Endometrium (tissue), 2 donors: ENCODE data around the gene LRRC40.
"Not testable (repeated sequence)": the region's sequence is repeated elsewhere in the genome, so short reads cannot be mapped to it uniquely, and the experiment has no call there.

Experiments used
- FAIRE-seq: peaks from 2 replicates; lab custom pipeline; 2012; peaks lifted over from hg19 to GRCh38; lab: Jason Lieb, UNC
- donor health status: control.
- donor health status: control.

LRRC40 gene

DNA sequence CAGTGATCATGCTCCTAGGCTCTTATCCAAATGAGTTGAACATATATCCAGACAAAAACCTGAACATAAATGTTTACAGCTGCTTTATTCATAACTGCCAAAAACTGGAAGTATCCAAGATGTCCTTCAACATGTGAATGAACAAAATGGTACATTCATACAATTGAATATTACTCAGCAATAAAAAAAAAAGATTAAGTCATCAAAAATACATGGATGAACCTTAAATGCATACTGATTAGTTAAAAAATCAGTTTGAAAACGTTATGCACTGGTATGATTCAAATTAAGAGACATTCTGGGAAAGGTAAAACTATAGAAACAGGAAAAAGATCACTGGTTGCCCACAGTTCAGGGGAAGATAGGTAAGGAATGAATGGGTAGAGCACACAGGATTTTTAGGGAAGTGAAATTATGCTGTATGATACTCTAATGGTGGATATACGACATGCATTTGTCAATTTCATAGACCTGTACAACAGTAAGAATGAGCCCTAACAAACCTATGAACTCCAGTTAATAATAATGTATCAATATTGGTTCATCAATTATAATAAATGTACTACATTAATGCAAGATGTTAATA is 3.1 kb downstream of the LRRC40 start:
- FAIRE-seq, result no peak

DNA sequence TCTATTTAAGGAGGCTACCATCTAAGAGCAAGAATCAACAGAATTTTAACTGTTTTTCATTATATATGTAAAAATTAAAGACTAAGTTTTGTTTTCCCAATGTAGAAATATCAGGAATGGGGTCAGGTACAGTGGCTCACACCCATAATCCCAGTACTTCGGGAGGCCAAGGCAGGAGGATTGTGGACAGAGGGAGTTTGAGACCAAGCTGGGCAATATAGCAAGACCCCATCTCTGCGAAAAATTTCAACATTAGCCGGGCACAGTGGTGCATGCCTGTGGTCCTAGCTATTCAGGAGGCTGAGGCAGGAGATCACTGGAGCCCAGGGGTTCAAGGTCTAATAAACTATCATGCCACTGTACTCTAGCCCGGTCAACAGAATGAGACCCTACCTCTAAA is 5.3 kb downstream of the LRRC40 start:
- no peak for FAIRE-seq

DNA sequence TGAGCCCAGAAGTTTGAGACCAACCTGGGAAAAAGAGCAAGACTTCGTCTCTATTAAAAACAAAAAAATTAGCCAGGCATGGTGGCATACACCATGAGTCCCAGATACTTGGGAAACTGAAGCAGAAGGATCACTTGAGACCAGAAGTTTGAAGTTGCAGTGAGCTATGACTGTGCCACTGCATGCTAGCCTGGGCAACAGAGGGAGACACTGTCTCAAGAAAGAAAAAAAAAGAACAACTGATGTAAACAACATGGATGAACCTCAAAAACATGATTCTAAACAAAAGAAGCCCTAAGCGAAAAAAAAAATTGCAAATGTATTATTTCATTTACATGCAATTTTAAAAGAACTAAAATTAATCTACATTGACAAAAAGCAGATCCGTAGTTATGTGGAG is 9.0 kb downstream of the LRRC40 start:
- no peak for FAIRE-seq

DNA sequence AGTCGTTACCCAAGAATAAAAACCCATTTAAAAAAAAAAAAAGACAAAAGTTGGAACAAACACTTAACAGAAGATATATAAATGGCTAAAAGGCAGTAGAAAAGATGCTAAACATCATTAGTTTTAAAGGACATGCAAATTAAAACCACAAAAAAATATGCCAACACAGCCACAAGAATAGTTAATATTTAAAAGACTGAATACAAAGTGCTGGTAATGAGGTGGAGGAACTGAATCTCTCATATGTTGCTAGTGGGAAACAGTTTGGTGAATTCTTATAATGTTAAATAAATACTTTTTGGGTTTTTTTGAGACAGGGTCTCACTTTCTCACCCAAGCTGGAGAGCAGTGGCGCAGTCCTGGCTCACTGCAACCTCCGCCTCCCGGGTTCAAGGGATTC is 10.0 kb downstream of the LRRC40 start:
- no peak for FAIRE-seq

DNA sequence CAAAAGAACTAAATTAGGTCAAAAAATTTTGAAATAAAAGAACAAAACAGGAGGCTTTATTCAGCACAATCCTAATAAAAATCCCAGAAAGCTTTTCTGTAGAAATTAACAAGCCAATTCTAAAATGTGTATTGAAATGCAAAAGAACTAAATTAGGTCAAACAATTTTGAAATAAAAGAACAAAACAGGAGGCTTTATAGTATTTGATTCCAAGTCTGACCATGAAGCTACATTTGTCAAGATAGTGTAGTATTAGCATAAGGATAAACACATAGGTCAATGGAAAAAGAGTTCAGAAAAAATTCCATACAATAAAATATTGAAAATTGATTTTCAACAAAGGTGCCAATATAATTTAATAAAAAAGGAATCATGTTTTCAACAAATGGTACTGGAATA is 10.8 kb downstream of the LRRC40 start:
- no peak for FAIRE-seq

DNA sequence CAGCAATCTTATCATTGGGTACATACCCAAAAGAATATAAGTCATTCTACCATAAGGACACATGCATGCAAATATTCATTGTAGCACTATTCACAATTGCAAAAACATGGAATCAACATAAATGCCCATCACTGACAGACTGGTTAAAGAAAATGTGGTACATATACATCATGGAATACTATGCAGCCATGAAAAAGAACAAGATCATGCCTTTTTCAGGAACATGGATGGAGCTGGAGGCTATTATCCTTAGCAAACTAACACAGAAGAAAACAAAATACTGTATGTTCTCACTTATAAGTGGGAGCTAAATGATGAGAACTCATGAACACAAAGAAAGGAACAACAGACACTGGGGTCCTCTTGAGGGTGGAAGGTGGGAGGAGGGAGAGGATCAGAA is 12.9 kb downstream of the LRRC40 start:
- not testable (repeated sequence) for FAIRE-seq

DNA sequence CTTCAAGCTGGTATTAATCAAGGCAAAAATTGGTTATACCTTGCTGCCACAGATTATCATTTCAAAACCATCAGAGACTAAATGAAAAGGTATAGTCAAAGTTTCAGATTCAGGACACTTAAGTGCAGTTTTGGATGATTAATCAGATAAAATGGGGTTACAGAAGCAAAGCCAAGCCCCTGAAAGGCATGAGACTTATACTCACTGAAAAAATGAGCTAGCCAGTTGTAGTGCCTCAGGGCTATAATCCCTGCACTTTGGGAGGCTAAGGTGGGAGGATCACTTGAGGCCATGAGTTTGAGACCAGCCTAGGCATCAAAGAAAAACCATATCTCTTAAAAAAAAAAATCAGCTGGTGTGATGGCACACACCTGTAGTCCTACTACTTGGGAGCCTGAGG is 15.2 kb downstream of the LRRC40 start:
- FAIRE-seq, result no peak

DNA sequence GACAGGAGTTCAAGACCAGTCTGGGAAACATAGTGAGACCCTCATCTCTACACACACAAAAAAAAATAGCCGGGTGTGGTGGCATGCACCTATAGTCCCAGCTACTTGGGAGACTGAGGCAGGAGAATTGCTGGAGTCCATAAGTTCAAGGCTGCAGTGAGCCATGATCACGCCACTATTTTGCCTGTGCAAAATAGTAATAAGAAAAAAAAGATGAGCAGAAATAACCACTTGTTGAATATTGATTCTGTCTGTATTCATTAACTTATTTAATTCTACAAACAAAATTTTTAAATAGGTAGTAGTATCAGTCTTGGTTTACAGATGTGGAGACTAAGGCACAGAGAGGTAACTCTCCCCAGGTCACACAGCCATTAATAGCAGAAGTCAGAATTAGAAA is 16.9 kb downstream of the LRRC40 start:
- no peak for FAIRE-seq

DNA sequence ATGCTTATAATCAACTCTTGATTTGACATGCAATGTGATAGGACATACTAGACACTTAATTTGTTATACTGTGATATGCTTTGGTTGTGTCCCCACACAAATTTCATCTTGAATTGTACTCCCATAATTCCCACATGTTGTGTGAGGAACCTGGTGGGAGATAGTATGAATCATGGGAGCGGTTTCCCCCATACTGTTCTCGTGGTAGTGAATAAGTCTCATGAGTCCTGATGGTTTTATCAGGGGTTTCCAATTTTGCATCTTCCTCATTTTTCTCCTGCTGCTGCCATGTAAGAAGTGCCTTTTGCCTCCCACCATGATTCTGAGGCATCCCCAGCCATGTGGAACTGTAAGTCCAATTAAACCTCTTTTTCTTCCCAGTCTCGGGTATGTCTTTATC is 20.2 kb downstream of the LRRC40 start:
- not testable (repeated sequence) for FAIRE-seq

DNA sequence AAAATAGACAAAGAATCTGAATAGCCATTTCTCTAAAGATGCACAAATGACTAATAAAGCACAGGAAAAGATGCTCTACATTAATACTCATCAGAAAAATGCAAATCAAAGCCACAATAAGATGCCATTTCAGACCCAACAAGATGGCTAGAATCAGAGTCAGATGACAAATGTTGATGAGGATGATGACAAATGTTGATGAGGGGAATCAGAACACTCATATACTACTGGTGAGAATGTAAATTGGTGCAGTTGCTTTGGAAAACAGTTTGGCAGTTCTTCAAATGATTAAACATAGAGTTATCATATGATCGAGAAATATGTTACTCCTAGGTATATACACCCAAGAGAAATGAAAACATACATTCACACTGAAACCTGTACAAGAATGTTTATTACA is 33.9 kb downstream of the LRRC40 start:
- FAIRE-seq, result no peak

DNA sequence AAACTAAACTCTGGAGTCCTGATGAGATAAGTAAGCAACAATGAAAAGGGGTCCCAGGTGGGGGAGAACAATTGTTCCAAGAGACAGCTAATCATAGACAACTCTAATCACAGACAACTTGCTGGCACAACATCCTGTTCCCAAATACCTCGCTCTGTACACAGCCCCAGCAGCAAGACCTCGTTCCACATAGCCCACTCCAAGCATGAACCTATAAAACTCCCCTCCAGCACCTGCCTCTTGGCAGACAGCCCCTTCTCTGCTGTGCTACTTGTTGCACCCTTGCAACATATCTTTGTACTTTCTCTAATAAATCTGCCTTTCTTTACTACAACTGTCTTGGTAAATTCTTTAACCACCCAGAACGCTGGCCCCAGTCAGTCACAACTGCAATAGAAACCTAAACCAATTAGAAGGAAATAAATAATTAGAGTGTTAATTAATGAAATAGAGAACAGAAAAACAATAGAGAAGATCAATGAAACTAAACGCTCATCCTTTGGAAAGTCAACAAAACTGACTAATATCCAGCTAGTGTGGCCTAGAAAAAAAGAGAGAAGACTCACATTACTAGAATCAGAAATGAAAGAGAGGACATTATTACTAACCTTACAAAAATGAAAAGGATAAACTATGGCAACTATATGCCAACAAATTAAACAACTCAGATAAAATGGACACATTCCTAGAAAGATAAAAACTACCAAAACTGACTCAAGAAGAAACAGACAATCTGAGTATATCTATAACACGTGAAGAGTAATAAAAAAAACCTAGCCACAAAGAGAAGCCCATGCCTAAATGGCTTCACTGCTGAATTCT is 36.1 kb downstream of the LRRC40 start:
- FAIRE-seq, result no peak

DNA sequence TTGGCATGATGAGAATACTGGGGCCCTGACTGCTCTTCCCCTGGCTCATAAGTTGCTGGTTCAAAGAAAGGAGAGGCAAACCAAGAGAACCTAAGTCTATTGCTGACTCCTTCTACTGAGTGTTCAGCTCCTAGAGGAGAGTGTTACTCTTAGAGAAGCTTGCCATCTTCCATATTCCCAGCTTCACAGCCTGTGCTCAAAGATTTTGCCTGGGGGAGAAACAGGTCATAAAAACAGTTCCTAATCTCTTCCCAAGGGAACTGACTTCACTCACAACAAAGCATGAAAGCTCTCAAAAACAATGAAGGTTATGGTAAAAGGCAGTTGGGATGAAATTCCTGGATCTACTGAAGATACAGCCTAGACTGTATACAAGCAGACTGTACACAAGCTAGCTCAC is 37.1 kb downstream of the LRRC40 start:
- FAIRE-seq, result no peak

DNA sequence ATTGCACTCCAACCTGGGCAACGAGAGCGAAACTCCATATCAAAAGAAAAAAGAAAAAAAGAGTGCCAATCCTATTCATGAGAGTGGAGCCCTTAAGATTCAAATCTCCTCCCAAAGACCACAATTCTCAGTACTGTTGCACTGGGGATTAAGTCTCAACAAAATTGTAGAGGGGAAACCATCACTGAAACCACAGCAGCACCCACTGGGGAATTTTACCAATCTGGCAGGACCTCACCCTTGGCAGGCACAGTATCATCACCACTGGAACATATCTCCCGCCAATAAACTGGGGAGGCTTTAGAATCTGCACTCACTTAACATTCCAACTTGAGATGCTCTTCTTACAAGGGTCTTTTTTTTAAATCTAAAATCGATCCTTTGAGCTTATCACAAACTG is 41.0 kb downstream of the LRRC40 start:
- no peak for FAIRE-seq

DNA sequence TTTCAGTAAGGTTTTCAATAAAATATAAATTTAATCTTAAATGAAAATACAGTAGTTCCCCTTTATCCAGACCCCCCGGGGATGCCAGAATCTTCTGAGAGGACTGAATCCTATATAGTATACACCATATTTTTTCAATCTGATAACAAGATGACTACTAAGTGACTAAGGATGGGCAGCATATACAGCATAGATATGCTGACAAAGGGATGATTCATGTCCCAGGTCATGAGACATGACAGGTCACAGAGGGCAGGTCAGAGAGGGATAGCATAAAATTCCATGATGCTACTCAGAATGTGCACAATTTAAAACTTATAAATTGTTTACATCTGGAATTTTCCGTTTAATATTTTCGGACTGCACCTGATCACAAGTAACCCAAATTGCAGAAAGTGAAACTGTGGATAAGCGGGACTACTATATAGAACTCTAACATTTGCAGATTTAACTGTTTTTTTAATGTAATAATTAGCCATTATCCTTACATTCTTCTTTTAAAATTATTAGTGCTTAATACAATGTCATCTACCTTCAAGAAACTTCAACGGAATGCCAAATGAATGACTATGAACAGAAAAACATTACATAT is 48.8 kb downstream of the LRRC40 start:
- FAIRE-seq, result no peak

DNA sequence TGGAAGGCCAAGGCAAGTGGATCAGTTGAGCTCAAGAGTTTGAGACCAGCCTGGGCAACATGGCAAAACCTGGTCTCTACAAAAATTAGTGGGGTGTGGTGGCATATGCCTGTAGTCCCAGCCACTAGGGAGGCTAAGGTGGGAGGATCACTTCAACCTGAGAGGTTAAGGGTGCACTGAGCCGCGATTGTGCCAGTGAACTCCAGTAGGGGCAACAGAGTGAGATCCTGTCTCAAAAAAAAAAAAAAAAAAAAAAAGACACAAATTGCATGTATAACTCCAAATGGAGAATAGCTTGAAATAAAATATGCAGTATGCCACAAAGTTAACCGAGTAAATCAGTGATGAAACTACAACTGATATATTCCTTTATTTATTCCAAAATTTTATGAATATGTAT is 51.6 kb downstream of the LRRC40 start:
- no peak for FAIRE-seq

DNA sequence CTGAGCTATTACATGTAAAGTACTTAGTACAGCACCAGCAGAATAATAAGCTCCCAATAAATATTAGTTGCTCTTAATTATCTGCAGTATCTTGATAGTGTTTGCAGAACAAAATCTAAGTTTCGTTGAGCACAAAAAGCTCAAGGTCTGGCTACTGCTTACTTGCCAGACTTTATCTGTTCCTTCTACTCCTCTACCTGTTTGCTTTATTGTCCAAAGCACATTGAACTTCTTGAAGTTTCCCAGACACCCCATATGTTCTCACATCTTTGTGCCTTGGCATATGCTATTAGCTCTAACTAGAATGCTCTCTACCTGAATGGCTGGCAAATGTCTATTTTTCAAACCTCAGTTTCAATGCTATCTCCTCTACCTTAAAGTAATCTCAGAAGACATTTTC is 54.9 kb downstream of the LRRC40 start:
- FAIRE-seq, result no peak

DNA sequence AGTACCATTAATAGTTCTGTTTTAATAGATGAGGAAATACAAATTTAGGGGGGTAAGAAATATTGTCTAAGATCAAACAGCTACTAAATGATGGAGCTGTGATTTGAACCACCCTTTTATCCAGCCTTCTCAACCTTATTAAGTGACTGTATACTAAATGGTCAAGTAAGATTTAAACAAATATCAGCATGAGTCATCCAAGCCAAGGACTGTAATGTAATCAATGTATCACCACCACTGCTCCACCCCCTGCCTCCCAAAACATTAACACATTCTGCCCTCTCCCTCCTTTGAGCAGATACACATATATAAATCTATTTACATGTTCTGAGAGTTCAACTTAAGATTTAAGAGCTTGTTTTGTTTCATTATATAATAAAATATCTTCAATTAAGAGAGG is 58.9 kb downstream of the LRRC40 start:
- no peak for FAIRE-seq

DNA sequence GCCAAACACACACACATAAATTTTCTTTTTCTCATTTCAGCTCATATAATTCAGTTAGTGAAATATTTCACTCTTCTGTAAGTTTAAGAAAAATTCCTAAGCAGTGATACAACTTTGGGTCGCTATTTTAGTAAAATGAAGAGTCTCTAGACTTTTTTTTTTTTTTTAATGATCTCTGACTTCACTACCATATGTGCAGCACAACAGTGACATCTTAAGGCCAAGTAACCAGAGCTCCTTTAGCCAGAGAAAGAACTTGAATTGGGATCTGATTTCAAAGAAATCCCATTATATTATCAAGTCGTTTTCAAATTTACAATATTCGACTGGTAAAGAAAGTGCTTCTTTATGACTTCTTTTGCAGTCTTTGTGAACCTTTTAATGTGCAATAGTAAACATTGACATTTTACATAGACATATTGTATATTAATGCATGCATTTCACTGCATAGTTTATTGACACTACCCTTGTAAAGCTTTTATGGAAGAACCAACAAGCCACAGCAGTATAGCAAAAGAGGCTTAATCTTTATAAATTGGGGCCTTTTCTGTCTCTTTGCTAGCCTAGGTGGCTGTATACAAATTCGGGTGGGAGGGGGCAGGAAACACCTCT is 62.2 kb downstream of the LRRC40 start:
- FAIRE-seq, result no peak

DNA sequence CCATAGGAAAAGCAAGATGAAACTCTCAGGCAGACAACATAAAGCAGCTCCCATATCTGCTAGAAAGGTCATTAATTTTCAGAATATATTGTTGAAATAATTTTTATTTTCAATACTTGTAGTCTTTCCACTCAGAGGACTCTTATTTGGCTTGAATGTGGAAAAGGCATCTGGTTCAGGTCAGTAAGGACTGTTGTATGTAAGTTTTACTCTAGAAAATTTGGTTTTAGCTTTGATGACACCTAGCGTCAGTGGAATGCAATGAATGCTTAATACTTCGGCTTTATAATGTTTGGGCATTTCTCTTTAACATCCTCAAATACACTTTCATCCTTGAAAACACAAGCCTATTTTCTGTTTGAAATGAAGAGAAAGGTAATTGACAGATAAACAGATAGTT is 63.3 kb downstream of the LRRC40 start:
- peak; percentile 72 for FAIRE-seq

DNA sequence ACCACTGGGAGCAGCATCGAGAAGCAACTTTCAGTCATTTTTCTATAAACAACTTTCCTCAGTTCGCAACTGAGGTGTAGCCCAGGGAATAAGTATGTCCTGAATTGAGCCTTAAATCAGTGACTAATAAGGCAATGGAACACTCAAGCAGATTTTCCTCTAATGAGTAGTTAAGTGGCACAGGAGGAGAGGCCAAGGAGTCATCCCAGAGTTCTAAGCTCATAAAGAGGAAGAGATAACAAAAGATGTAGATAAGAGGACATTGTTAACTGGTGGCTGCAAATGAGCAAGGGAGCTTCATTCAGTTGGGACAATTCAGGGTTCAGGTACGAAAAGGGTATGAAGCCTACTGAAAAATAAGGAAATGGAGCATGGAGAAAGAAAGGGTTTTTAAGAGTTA is 64.5 kb downstream of the LRRC40 start:
- FAIRE-seq, result no peak

DNA sequence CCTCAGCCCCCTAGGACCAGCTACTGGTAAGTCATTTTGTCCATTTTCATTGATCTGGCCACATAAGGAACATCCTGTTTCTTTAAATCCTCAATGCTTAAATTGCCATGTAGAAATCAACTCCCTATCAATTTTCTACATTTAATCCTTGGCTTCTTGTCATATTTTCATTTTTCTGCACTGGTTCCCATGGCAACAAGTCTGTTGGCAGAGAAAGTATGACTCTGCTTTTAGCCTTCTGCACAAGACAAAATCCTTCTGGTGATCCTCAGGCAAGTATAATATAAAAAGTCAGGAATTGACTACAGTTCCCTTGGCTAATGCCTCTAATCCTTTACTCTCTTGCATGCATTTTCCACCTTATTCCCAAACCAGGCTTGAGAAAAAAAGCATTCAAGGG is 65.0 kb downstream of the LRRC40 start:
- FAIRE-seq, result no peak

DNA sequence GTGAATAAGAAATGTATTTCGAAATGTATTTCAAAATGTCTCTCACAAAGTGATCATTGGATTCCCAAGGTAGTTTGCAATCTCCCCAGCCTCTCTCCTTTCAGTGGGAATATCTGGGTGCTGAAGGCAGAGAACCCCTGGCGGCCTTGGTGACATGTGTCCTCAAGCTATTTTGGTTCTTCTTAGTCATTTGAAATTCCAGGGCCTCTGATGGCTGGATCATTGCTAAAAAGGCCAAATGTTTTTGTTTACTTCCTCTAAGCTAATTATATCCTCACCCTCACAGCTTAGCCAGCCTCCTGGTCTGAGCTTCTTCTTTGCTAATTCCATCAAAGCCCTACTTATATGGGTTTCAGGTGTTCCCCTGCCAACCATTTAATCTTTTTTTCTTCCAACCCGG is 71.2 kb downstream of the LRRC40 start:
- FAIRE-seq, result no peak

DNA sequence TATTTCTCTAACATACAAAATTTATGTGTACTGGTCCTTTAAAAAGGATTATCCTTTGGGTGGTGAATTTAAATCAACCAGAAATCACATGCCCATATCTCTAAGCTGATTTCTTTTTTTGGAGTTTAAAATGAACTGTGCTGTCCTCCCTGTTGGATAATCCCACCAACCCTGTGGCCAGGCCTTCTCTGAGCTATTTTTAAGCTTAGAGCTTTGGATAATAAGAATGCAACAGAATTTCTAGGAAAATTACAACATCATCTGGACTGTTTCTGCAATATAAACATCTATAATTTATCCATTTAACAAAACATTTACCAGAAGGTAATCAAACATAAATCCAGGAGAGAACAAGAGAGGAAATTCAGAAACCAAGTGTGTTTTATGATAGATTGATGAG is 88.3 kb downstream of the LRRC40 start:
- FAIRE-seq, result no peak
